Neuronal stem cell (in vitro differentiated cells): ENCODE results near the gene SGMS2.
"Not testable (repeated sequence)": the region's sequence is repeated elsewhere in the genome, so short reads cannot be mapped to it uniquely, and the experiment has no call there.

Experiments
- DNase-seq: peaks from one replicate; pipeline ENCODE4 v3.0.0-alpha.2; 2013; ENCODE audit warnings: low spot score
- H2AFZ ChIP-seq: one replicate; pipeline ENCODE4 v1.6.1; 2013; ENCODE audit warnings: mild to moderate bottlenecking, low read length, inconsistent platforms
- H2AK5ac ChIP-seq: 2 replicates; pipeline ENCODE4 v1.6.1; 2013; ENCODE audit warnings: low read depth, mild to moderate bottlenecking, inconsistent platforms, low read length, moderate library complexity, mixed read lengths
- H2BK120ac ChIP-seq: 2 replicates; pipeline ENCODE4 v1.6.1; 2013; ENCODE audit warnings: low read depth, mild to moderate bottlenecking, inconsistent platforms, low read length, moderate library complexity, mixed read lengths
- H2BK12ac ChIP-seq: one replicate; pipeline ENCODE4 v1.6.1; 2013; ENCODE audit warnings: low read length, inconsistent platforms
- H2BK15ac ChIP-seq: 2 replicates; pipeline ENCODE4 v1.6.1; 2013; ENCODE audit warnings: mild to moderate bottlenecking, low read length, inconsistent platforms, mixed read lengths
- H2BK5ac ChIP-seq: one replicate; pipeline ENCODE4 v1.6.1; 2013; ENCODE audit warnings: inconsistent platforms, mild to moderate bottlenecking, low read length, moderate library complexity
- H3K14ac ChIP-seq: one replicate; pipeline ENCODE4 v1.6.1; 2013; ENCODE audit warnings: low read length, inconsistent platforms
- H3K18ac ChIP-seq: 2 replicates; pipeline ENCODE4 v1.6.1; 2013; ENCODE audit warnings: low read length, inconsistent platforms
- H3K23ac ChIP-seq: 2 replicates; pipeline ENCODE4 v1.6.1; 2013; ENCODE audit warnings: low read depth, mild to moderate bottlenecking, mixed read lengths, low read length, inconsistent platforms; ENCODE audit not compliant: poor library complexity
- H3K27ac ChIP-seq: replicated peaks from 3 replicates; pipeline ENCODE4 v1.5.1; 2013; ENCODE audit warnings: low read length, inconsistent platforms
- H3K27me3 ChIP-seq, 3 experiments: 2 replicates each; pipeline ENCODE4 v1.6.1; 2013; ENCODE audit warnings: low read length in 3 of 3, mild to moderate bottlenecking in 2 of 3, inconsistent platforms in 1 of 3, low read depth in 1 of 3, mixed read lengths in 1 of 3, moderate library complexity in 1 of 3; ENCODE audit not compliant: control insufficient read depth in 3 of 3, insufficient read depth in 3 of 3
- H3K36me3 ChIP-seq, 2 donors: replicated peaks in 1 of 2; 2 replicates each; pipeline ENCODE4 v1.6.1; 2013; ENCODE audit warnings: low read length in 2 of 2; ENCODE audit not compliant: control insufficient read depth in 2 of 2, insufficient read depth in 2 of 2
- H3K4ac ChIP-seq: 2 replicates; pipeline ENCODE4 v1.6.1; 2013; ENCODE audit warnings: inconsistent platforms, mild to moderate bottlenecking, low read length, moderate library complexity
- H3K4me1 ChIP-seq, 2 donors: 1 replicate in 1 of 2; 2 replicates in 1 of 2; pipeline ENCODE4 v1.6.1; 2013; ENCODE audit warnings: low read length in 2 of 2, low read depth in 1 of 2; ENCODE audit not compliant: control insufficient read depth in 2 of 2, insufficient read depth in 1 of 2
- H3K4me2 ChIP-seq: one replicate; pipeline ENCODE4 v1.6.1; 2013; ENCODE audit warnings: mild to moderate bottlenecking, low read length, inconsistent platforms; ENCODE audit not compliant: insufficient read depth, poor library complexity, severe bottlenecking
- H3K4me3 ChIP-seq, 2 donors: 2 replicates each; pipeline ENCODE4 v1.5.1; 2013; ENCODE audit warnings: low read length in 2 of 2, mild to moderate bottlenecking in 2 of 2, inconsistent platforms in 1 of 2, moderate library complexity in 1 of 2
- H3K79me1 ChIP-seq: one replicate; pipeline ENCODE4 v1.6.1; 2013; ENCODE audit warnings: low read depth, mild to moderate bottlenecking, inconsistent platforms, low read length, moderate library complexity
- H3K9ac ChIP-seq: one replicate; pipeline ENCODE4 v1.6.1; 2013; ENCODE audit warnings: mild to moderate bottlenecking, low read depth, low read length, inconsistent platforms; ENCODE audit not compliant: poor library complexity
- H3K9me3 ChIP-seq, 2 donors: replicated peaks in 1 of 2; 2 replicates each; pipeline versions ENCODE3 to v1.6.1; 2013; ENCODE audit warnings: low read length in 2 of 2, mild to moderate bottlenecking in 2 of 2, inconsistent platforms in 1 of 2, low read depth in 1 of 2, mixed read lengths in 1 of 2, moderate library complexity in 1 of 2; ENCODE audit not compliant: control insufficient read depth in 2 of 2, insufficient read depth in 1 of 2
- H4K8ac ChIP-seq: one replicate; pipeline ENCODE4 v1.6.1; 2013; ENCODE audit warnings: low read depth, mild to moderate bottlenecking, inconsistent platforms, low read length, moderate library complexity
- H4K91ac ChIP-seq: one replicate; pipeline ENCODE4 v1.6.1; 2013; ENCODE audit warnings: low read length, low read depth, mild to moderate bottlenecking, inconsistent platforms; ENCODE audit not compliant: poor library complexity
- WGBS, 2 donors: extraction: QIAGEN DNeasy Blood & Tissue Kit; methylation state at CpG; one replicate each; pipeline ENCODE4 v1.1.7; 2013; ENCODE audit warnings: missing lambda C conversion rate in 2 of 2, mixed read lengths in 1 of 2; ENCODE audit not compliant: insufficient read length in 2 of 2, insufficient replicate concordance in 1 of 2; ENCODE audit errors: extremely low coverage in 2 of 2; 5-methylcytosine and 5-hydroxymethylcytosine counted together

Gene SGMS2

GRCh38 chr4:107926875-107927274, 102.1 kb downstream of the SGMS2 start:
- not testable (repeated sequence) for H4K91ac ChIP-seq, H2BK120ac ChIP-seq, H3K4me3 ChIP-seq, H2AFZ ChIP-seq, DNase-seq, H3K23ac ChIP-seq, H3K9ac ChIP-seq, H3K4ac ChIP-seq, H3K4me1 ChIP-seq, H2AK5ac ChIP-seq, H3K27ac ChIP-seq, H3K18ac ChIP-seq, H3K79me1 ChIP-seq, H3K4me2 ChIP-seq, H2BK5ac ChIP-seq, H4K8ac ChIP-seq, H2BK12ac ChIP-seq, H3K14ac ChIP-seq, H2BK15ac ChIP-seq, H3K9me3 ChIP-seq, H3K36me3 ChIP-seq
- WGBS, 2 donors = no CpG with 5 or more reads among the region's 4 CpGs
- H3K27me3 ChIP-seq = peaks cover 0 to 14% (median 4%) of the 10 kb centered on the region in 3 experiments

- Histone ChIP-seq H3K27me3 (peaks cover 0 to 14% (median 8%) of the 10 kb centered on the region in 3 experiments), H3K36me3 (no peaks in the 10 kb centered on the region), H3K9ac (peak within 1 kb of the TSS; percentile 91), H3K27ac (peak within 1 kb of the TSS; percentile 32), H4K91ac (peak within 1 kb of the TSS; percentile 10), H4K8ac (peak within 1 kb of the TSS; percentile 70), H2BK12ac (peak within 1 kb of the TSS; percentile 92), H3K14ac (peak within 1 kb of the TSS; percentile 99), H2BK120ac (peak within 1 kb of the TSS; percentile 88), H3K4me3 (peak within 1 kb of the TSS; percentile 58 to 83), H3K23ac (peak within 1 kb of the TSS; percentile 98), H3K4me1 (peaks cover 8 to 12% of the 10 kb centered on the region in 2 donors), H2AK5ac (peak within 1 kb of the TSS; percentile 79), H2BK15ac (peak within 1 kb of the TSS; percentile 74), H3K9me3 (no peaks in the 10 kb centered on the region), H3K18ac (peak within 1 kb of the TSS; percentile 93), H2BK5ac (peak within 1 kb of the TSS; percentile 94), H3K79me1 (peaks cover 2% of the 10 kb centered on the region), H3K4ac (no peak within 1 kb of the TSS), H3K4me2 (peak within 1 kb of the TSS; percentile 82), H2AFZ (peak within 1 kb of the TSS; percentile 99)
- WGBS, 2 donors = no CpG with 5 or more reads among the region's 78 CpGs
- peak; percentile 84 for DNase-seq
These were observed 106.4 kb downstream of the SGMS2 start, which contains the start of gene CYP2U1 for GRCh38 chr4:107930821-107931774. Gene CYP2U1 (plus strand): TSS chr4:107931549. CDS start chr4:107931644, 95 bp downstream.

DNA sequence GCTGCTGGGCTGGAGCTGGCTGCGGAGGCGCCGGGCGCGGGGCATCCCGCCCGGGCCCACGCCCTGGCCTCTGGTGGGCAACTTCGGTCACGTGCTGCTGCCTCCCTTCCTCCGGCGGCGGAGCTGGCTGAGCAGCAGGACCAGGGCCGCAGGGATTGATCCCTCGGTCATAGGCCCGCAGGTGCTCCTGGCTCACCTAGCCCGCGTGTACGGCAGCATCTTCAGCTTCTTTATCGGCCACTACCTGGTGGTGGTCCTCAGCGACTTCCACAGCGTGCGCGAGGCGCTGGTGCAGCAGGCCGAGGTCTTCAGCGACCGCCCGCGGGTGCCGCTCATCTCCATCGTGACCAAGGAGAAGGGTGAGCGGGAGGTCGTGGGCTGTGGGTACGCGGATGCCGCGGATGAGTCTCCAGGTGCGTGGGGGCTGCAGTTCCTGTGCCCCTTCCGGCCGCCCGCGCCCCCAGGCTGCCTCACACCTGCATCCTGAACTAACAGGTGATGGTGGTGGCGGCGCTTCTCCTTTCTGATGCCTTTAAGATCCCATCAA, 107.1 kb downstream of the SGMS2 start:
- Histone ChIP-seq H2AK5ac (peak overlapping the region; percentile 79), H3K4ac (no peak overlapping the region), H2BK15ac (peak overlapping the region; percentile 74), H2BK5ac (peak overlapping the region; percentile 94), H3K4me2 (peak overlapping the region; percentile 82), H3K4me1 (peaks cover 8 to 12% of the 10 kb centered on the region in 2 donors), H2BK120ac (peak overlapping the region; percentile 88), H3K4me3 (peak overlapping the region; percentile 58 to 83), H3K14ac (peak overlapping the region; percentile 99), H2BK12ac (peak overlapping the region; percentile 92), H3K79me1 (peaks cover 2% of the 10 kb centered on the region), H3K27ac (peak overlapping the region; percentile 32), H3K36me3 (no peaks in the 10 kb centered on the region), H2AFZ (peak overlapping the region; percentile 99), H3K9ac (peak overlapping the region; percentile 91), H3K23ac (peak overlapping the region; percentile 98), H3K27me3 (peaks cover 0 to 14% (median 8%) of the 10 kb centered on the region in 3 experiments), H3K18ac (peak overlapping the region; percentile 93), H3K9me3 (no peaks in the 10 kb centered on the region), H4K91ac (peak overlapping the region; percentile 10), H4K8ac (peak overlapping the region; percentile 70)
- no CpG with 5 or more reads among the region's 45 CpGs for WGBS, 2 donors
- no peak for DNase-seq

- Histone ChIP-seq H3K27me3 (peaks cover 0 to 8% (median 3%) of the 10 kb centered on the region in 3 experiments), H3K4me3 (no peak overlapping the region), H3K79me1 (peaks cover 2% of the 10 kb centered on the region), H3K36me3 (no peaks in the 10 kb centered on the region), H2BK120ac (no peak overlapping the region), H3K4me1 (peaks cover 8 to 12% of the 10 kb centered on the region in 2 donors), H4K8ac (no peak overlapping the region), H2BK15ac (no peak overlapping the region), H4K91ac (no peak overlapping the region), H3K23ac (no peak overlapping the region), H3K4me2 (no peak overlapping the region), H2BK5ac (no peak overlapping the region), H3K27ac (no peak overlapping the region), H3K14ac (no peak overlapping the region), H3K18ac (no peak overlapping the region), H2BK12ac (no peak overlapping the region), H2AFZ (no peak overlapping the region), H3K9me3 (no peaks in the 10 kb centered on the region), H2AK5ac (no peak overlapping the region), H3K4ac (no peak overlapping the region), H3K9ac (no peak overlapping the region)
- no peak for DNase-seq
These were observed 110.5 kb downstream of the SGMS2 start for GRCh38 chr4:107935246-107935645.
